Colonic mucosa (tissue), 4 donors: Measurements from ENCODE around the gene TEX52. TPM values are rescaled to one million over a fixed set of nuclear protein-coding genes. Genes with fewer than 3 reads are reported as not detected.

Experiments used
- DNase-seq: peaks from one replicate; pipeline ENCODE4 v3.0.0-alpha.2; 2020
- H3K27ac ChIP-seq: fragments of 200-600 bp; one replicate; pipeline ENCODE4 v1.8.0; 2021
- H3K27me3 ChIP-seq: fragments of 200-600 bp; one replicate; pipeline ENCODE4 v1.8.0; 2021
- H3K36me3 ChIP-seq: fragments of 200-600 bp; one replicate; pipeline ENCODE4 v1.8.0; 2021
- H3K4me1 ChIP-seq: fragments of 200-600 bp; one replicate; pipeline ENCODE4 v1.8.0; 2021; ENCODE audit warnings: mild to moderate bottlenecking
- H3K4me3 ChIP-seq: fragments of 200-600 bp; one replicate; pipeline ENCODE4 v1.8.0; 2021
- H3K9ac ChIP-seq, 2 donors: one replicate each; pipeline ENCODE4 v1.7.0; 2013; ENCODE audit warnings: control low read depth in 2 of 2, low read depth in 2 of 2, low read length in 2 of 2
- H3K9me3 ChIP-seq: fragments of 200-600 bp; one replicate; pipeline ENCODE4 v1.8.0; 2021
- intact Hi-C: fragments of 100-400 bp; cut with DNase I; formaldehyde crosslinking; loops from one replicate; pipeline ENCODE4 v1.14.1; 2022
- total RNA-seq, 2 donors: library from RNA; stranded (reverse); fragmentation: NEBNext Ultra II Directional in 1 of 2; extraction: Animal tissue kit (Norgen Biotek cat#: 25700) in 1 of 2; gene quantifications; one replicate each; pipeline ENCODE4 v1.2.1, GENCODE V29; 2021
- TF ChIP-seq, protein P1 (sequence below): fragments of 200-600 bp; IDR thresholded peaks from one replicate; pipeline ENCODE4 v1.8.0; 2022; ENCODE audit warnings: antibody characterized with exemption, mild to moderate bottlenecking
- donor health status: healthy.
- donor health status: DM: no; HTN: no; CAD: no.
- donor health status: DM: no; HTN: no; CAD: no.

The TEX52 gene
- total RNA-seq, 2 donors from 2014 or later = not detected

DNA sequence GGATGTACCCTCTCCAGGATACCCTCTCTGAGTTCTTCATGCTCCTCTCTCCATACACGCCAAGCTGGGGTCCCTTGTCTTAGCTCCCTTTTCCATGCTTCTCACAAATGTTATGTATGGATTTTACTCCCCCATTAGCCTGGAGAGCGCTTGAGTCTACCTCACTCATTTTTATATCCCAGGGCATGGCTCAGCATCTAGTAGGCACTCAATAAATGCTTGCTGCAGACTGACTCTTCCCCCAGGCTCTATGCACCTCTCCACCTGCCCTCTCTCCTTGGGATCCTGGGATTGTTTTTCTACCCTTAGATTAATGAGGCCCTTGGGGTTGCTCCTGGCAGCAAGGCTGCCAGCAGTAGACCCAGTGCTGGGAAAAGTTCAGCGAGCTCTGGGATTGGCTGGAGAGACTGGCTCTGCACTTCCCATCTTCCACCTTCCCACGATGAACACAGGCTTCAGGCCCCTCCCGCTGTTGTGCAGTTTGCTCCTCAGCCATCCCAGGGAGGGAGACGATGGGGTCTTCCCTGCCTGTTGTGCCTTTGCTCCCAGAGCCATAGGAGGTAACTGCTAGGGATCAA, 24.2 kb downstream of the TEX52 start:
- Histone ChIP-seq H3K4me1 (no peaks in the 10 kb centered on the region), H3K9ac (no peak overlapping the region), H3K36me3 (no peaks in the 10 kb centered on the region), H3K27ac (no peak overlapping the region), H3K4me3 (no peak overlapping the region), H3K27me3 (no peaks in the 10 kb centered on the region), H3K9me3 (no peaks in the 10 kb centered on the region)
- no peak for DNase-seq
- TF ChIP-seq, protein P1, sequence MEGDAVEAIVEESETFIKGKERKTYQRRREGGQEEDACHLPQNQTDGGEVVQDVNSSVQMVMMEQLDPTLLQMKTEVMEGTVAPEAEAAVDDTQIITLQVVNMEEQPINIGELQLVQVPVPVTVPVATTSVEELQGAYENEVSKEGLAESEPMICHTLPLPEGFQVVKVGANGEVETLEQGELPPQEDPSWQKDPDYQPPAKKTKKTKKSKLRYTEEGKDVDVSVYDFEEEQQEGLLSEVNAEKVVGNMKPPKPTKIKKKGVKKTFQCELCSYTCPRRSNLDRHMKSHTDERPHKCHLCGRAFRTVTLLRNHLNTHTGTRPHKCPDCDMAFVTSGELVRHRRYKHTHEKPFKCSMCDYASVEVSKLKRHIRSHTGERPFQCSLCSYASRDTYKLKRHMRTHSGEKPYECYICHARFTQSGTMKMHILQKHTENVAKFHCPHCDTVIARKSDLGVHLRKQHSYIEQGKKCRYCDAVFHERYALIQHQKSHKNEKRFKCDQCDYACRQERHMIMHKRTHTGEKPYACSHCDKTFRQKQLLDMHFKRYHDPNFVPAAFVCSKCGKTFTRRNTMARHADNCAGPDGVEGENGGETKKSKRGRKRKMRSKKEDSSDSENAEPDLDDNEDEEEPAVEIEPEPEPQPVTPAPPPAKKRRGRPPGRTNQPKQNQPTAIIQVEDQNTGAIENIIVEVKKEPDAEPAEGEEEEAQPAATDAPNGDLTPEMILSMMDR = no peak
- intact Hi-C loops = no loop called here

DNA sequence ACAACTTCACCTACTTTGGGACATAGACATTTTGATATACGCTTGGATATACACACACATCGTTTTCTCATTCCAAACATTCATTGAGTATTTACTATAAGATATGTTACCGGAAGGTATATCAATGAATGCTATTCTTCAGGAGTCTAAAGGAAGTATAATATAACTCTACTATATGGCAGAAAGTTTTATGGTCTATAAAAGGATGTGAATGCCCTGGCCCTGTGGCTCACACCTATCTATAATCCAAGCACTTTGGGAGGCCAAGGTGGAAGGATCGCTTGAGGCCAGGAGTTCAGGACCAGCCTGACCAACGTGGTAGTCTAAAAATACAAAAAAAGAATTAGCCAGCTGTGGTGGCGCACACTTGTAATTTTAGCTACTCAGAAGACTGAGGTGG, 27.6 kb downstream of the TEX52 start:
- TF ChIP-seq, protein P1 = no peak
- no peaks in the 10 kb centered on the region for H3K27me3 ChIP-seq
- no peaks in the 10 kb centered on the region for H3K4me1 ChIP-seq
- H3K27ac ChIP-seq = no peak overlapping the region
- no peaks in the 10 kb centered on the region for H3K36me3 ChIP-seq
- no peak for DNase-seq
- H3K4me3 ChIP-seq = no peak overlapping the region
- H3K9me3 ChIP-seq = no peaks in the 10 kb centered on the region
- intact Hi-C loops = no loop called here
- no peak overlapping the region for H3K9ac ChIP-seq

DNA sequence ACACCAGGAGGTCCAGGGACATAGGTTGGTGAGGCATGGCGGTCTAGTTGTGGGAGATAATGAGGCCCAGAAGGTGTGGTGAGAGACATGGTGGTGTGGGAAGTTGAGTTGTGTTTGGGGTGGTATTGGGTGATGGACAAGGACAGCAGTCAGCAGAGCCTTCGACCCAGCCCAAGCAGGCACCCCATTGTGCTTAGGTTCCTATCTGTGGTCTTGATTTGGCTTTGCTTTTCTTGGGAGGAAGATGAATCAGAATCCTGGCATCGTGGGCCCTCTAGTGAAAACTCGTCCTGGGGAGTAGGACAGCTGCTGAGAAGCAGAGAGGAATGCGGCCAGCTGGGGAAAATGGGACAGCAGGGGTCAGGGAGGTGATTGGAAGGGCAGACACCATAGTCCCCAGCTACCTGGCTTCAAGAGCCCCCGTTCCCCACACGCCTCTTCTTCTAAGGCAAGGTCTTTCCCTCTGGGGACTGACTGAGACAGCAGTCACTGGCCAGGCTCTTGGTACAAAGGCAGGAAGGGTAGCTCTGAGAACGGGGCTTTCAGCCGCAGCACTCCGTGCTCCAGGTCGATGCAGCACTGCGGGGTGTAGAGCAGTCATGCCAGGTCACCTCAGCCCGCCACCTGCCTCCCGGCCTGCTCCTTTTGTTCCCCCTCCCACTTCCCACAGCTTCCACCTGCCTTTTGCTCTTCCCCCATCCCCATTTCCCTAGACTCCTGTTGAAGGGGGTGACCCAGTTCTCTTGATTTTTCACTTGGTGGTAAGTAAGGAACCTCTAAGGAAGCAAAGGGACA, 29.9 kb downstream of the TEX52 start:
- intact Hi-C loops = no loop called here
- TF ChIP-seq, protein P1 = no peak
- H3K4me1 ChIP-seq = no peaks in the 10 kb centered on the region
- H3K9ac ChIP-seq = no peak overlapping the region
- H3K27ac ChIP-seq = no peak overlapping the region
- peaks cover 10% of the 10 kb centered on the region for H3K36me3 ChIP-seq
- H3K27me3 ChIP-seq = no peaks in the 10 kb centered on the region
- no peak for DNase-seq
- H3K4me3 ChIP-seq = no peak overlapping the region
- no peaks in the 10 kb centered on the region for H3K9me3 ChIP-seq

DNA sequence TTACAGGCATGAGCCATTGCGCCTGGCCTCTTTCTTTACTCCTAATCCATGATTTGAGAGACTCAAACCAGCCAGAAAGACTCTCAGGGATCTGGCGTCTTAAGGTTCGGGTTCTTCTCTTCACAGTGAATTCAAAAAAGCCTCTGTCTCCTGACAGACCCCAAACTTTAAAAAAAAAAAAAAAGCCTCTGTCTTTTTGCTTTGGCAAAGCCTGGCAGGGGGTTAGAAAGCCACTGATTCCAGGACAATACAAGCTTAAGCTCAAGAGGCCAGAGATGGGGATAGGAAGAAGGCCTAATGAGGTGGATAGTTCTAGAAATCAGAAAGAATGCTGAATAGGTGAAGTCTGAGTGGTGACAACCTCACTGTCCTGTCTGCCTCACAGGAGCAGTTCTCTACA, 30.8 kb downstream of the TEX52 start:
- intact Hi-C loops = no loop called here
- DNase-seq = no peak
- Histone ChIP-seq H3K4me3 (no peak overlapping the region), H3K27me3 (no peaks in the 10 kb centered on the region), H3K27ac (no peak overlapping the region), H3K4me1 (no peaks in the 10 kb centered on the region), H3K9ac (no peak overlapping the region), H3K36me3 (peaks cover 12% of the 10 kb centered on the region), H3K9me3 (no peaks in the 10 kb centered on the region)
- TF ChIP-seq, protein P1 = no peak

DNA sequence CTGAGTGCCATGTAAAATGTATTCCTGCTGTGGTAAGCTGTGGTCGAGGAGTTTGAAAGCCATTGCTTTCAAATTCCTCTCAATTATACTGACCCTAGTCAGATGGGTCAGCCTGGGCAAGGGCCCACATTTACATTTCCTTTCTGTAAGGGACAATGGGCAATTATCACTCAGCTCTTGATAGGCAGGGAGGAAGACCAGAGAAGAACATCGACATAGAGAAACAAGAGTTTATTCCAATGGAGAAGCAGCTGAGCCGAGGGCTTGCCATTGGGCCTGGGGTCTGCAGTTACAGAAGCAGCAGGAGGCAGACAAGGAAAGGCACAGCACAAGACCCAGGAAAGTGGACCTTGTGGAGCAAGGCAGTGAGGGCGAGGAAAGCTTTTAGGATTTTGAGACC, 31.7 kb downstream of the TEX52 start:
- no peak overlapping the region for H3K4me3 ChIP-seq
- H3K9ac ChIP-seq = no peak overlapping the region
- intact Hi-C loops = no loop called here

More for the DNA sequence above, 31.7 kb downstream of the TEX52 start:
- Histone ChIP-seq H3K9me3 (no peaks in the 10 kb centered on the region), H3K4me1 (no peaks in the 10 kb centered on the region), H3K27me3 (no peaks in the 10 kb centered on the region), H3K36me3 (peaks cover 12% of the 10 kb centered on the region), H3K27ac (no peak overlapping the region)
- TF ChIP-seq, protein P1 = no peak
- no peak for DNase-seq
